Measurements from ENCODE around the gene MLLT10.
"Not testable (repeated sequence)": the region's sequence is repeated elsewhere in the genome, so short reads cannot be mapped to it uniquely, and the experiment has no call there.

Gene MLLT10

GRCh38 chr10:21536874-21537273 lies 2.8 kb downstream of the MLLT10 start:
- no peak for DNase-seq
- in situ Hi-C loops (cut with HindIII; ENCODE audit: low pct_ligation_motif_present, low pct_unique_long_range_greater_than_20kb, low sequenced_read_pairs), result no loop called here

- DNase-seq; in situ Hi-C loops (cut with HindIII; ENCODE audit: low pct_ligation_motif_present, low pct_unique_long_range_greater_than_20kb, low sequenced_read_pairs): not testable (repeated sequence)
These were observed 6.7 kb downstream of the MLLT10 start for GRCh38 chr10:21540701-21541100.

- in situ Hi-C loops (cut with HindIII; ENCODE audit: low pct_ligation_motif_present, low pct_unique_long_range_greater_than_20kb, low sequenced_read_pairs), result no loop called here
- DNase-seq, result no peak
These were observed 13.2 kb downstream of the MLLT10 start for GRCh38 chr10:21547246-21547645.

- DNase-seq, result no peak
- in situ Hi-C loops (cut with HindIII; ENCODE audit: low pct_ligation_motif_present, low pct_unique_long_range_greater_than_20kb, low sequenced_read_pairs), result no loop called here
These were observed 18.6 kb downstream of the MLLT10 start for GRCh38 chr10:21552638-21553037.

GRCh38 chr10:21556527-21556926 lies 22.5 kb downstream of the MLLT10 start:
- in situ Hi-C loops (cut with HindIII; ENCODE audit: low pct_ligation_motif_present, low pct_unique_long_range_greater_than_20kb, low sequenced_read_pairs), result no loop called here
- DNase-seq, result no peak

- in situ Hi-C loops (cut with HindIII; ENCODE audit: low pct_ligation_motif_present, low pct_unique_long_range_greater_than_20kb, low sequenced_read_pairs); DNase-seq: not testable (repeated sequence)
These were observed 25.0 kb downstream of the MLLT10 start for GRCh38 chr10:21558984-21559383.

- in situ Hi-C loops (cut with HindIII; ENCODE audit: low pct_ligation_motif_present, low pct_unique_long_range_greater_than_20kb, low sequenced_read_pairs), result no loop called here
- no peak for DNase-seq
These were observed 36.9 kb downstream of the MLLT10 start for GRCh38 chr10:21570761-21571521.

GRCh38 chr10:21572578-21572977 lies 38.5 kb downstream of the MLLT10 start:
- DNase-seq, result no peak
- in situ Hi-C loops (cut with HindIII; ENCODE audit: low pct_ligation_motif_present, low pct_unique_long_range_greater_than_20kb, low sequenced_read_pairs), result no loop called here

- in situ Hi-C loops (cut with HindIII; ENCODE audit: low pct_ligation_motif_present, low pct_unique_long_range_greater_than_20kb, low sequenced_read_pairs); DNase-seq: not testable (repeated sequence)
These were observed 40.5 kb downstream of the MLLT10 start for GRCh38 chr10:21574514-21574913.

GRCh38 chr10:21579291-21579690 lies 45.3 kb downstream of the MLLT10 start:
- no peak for DNase-seq
- in situ Hi-C loops (cut with HindIII; ENCODE audit: low pct_ligation_motif_present, low pct_unique_long_range_greater_than_20kb, low sequenced_read_pairs), result no loop called here

- DNase-seq; in situ Hi-C loops (cut with HindIII; ENCODE audit: low pct_ligation_motif_present, low pct_unique_long_range_greater_than_20kb, low sequenced_read_pairs): not testable (repeated sequence)
These were observed 47.4 kb downstream of the MLLT10 start for GRCh38 chr10:21581421-21581834.

- DNase-seq, result no peak
- in situ Hi-C loops (cut with HindIII; ENCODE audit: low pct_ligation_motif_present, low pct_unique_long_range_greater_than_20kb, low sequenced_read_pairs), result no loop called here
These were observed 51.0 kb downstream of the MLLT10 start for GRCh38 chr10:21584834-21585530.

GRCh38 chr10:21587391-21587790 lies 53.4 kb downstream of the MLLT10 start:
- no peak for DNase-seq
- in situ Hi-C loops (cut with HindIII; ENCODE audit: low pct_ligation_motif_present, low pct_unique_long_range_greater_than_20kb, low sequenced_read_pairs), result no loop called here

GRCh38 chr10:21588159-21588558 lies 54.1 kb downstream of the MLLT10 start:
- DNase-seq; in situ Hi-C loops (cut with HindIII; ENCODE audit: low pct_ligation_motif_present, low pct_unique_long_range_greater_than_20kb, low sequenced_read_pairs): not testable (repeated sequence)

- DNase-seq, result no peak
These were observed 60.0 kb downstream of the MLLT10 start for GRCh38 chr10:21593986-21594385.

GRCh38 chr10:21599582-21599981 lies 65.5 kb downstream of the MLLT10 start:
- in situ Hi-C loops (cut with HindIII; ENCODE audit: low pct_ligation_motif_present, low pct_unique_long_range_greater_than_20kb, low sequenced_read_pairs), result no loop called here
- DNase-seq, result no peak

More at GRCh38 chr10:21593986-21594385, 60.0 kb downstream of the MLLT10 start:
- in situ Hi-C loops (cut with HindIII; ENCODE audit: low pct_ligation_motif_present, low pct_unique_long_range_greater_than_20kb, low sequenced_read_pairs), result no loop called here

GRCh38 chr10:21600804-21601433 lies 66.9 kb downstream of the MLLT10 start:
- in situ Hi-C loops (cut with HindIII; ENCODE audit: low pct_ligation_motif_present, low pct_unique_long_range_greater_than_20kb, low sequenced_read_pairs), result no loop called here
- no peak for DNase-seq

- DNase-seq, result no peak
- in situ Hi-C loops (cut with HindIII; ENCODE audit: low pct_ligation_motif_present, low pct_unique_long_range_greater_than_20kb, low sequenced_read_pairs), result no loop called here
These were observed 68.3 kb downstream of the MLLT10 start for GRCh38 chr10:21602313-21602712.

GRCh38 chr10:21603721-21604120 lies 69.7 kb downstream of the MLLT10 start:
- in situ Hi-C loops (cut with HindIII; ENCODE audit: low pct_ligation_motif_present, low pct_unique_long_range_greater_than_20kb, low sequenced_read_pairs), result no loop called here
- DNase-seq, result no peak

All from ACHN (cell line).